K562 (cell line): ENCODE data around the gene PHAX. TPM values are rescaled to one million over a fixed set of nuclear protein-coding genes. Genes with fewer than 3 reads are reported as not detected.

Experiments used
- ATAC-seq: fragments of 200-7000 bp; cut with Tn5 transposase; 3 replicates; pipeline ENCODE4 v1.9.1; 2020; ENCODE audit warnings: moderate library complexity
- Bru-seq: library from RNA; stranded (reverse); fragments of 400-500 nt; gene quantifications from one replicate; lab custom pipeline; 2021; lab: Mats Ljungman, UMichigan
- BruChase-seq, 2 experiments: library from RNA; stranded (reverse); fragments of 400-500 nt; gene quantifications; one replicate each; lab custom pipeline; 2021; lab: Mats Ljungman, UMichigan
- BruUV-seq: library from RNA; stranded (reverse); fragments of 400-500 nt; replicated peaks from 2 replicates; lab custom pipeline; 2021; lab: Mats Ljungman, UMichigan
- CTCF ChIA-PET: fragments of 300-600 bp; formaldehyde crosslinking; extraction: SDS; loops from one replicate; lab custom pipeline; 2021; ENCODE audit warnings: low intra/inter-chr PET ratio; lab: Yijun Ruan, JAX
- POLR2A ChIA-PET: fragments of 300-600, 350-650 bp; sonication (Branson Sonifier 250); formaldehyde crosslinking; extraction: SDS; loops from one replicate; lab custom pipeline; 2021; ENCODE audit warnings: antibody characterized with exemption, inconsistent platforms; lab: Yijun Ruan, JAX
- DNase-seq, 4 experiments: peaks; one replicate each; pipeline versions ENCODE4 v3.0.0 to v3.0.0-alpha.2; 2011 to 2018; ENCODE audit warnings: low spot score in 3 of 4, mixed read lengths in 3 of 4; ENCODE audit errors: extremely low read depth in 1 of 4
- FAIRE-seq: peaks from 2 replicates; lab custom pipeline; 2011; peaks lifted over from hg19 to GRCh38; lab: Jason Lieb, UNC
- H2AFZ ChIP-seq: 2 replicates; pipeline ENCODE4 v1.6.0; 2011; ENCODE audit warnings: low read depth, low read length, control low read depth, inconsistent platforms
- H3K27ac ChIP-seq: fragments of 200-600 bp; 3 replicates; pipeline ENCODE4 v1.8.0; 2011; ENCODE audit warnings: low read depth, mild to moderate bottlenecking, control low read depth, inconsistent platforms, low read length, moderate library complexity, mixed read lengths; ENCODE audit errors: extremely low read depth
- H3K27me3 ChIP-seq, 2 experiments: fragments of 300-600 bp in 1 of 2; 2 replicates in 1 of 2; 3 replicates in 1 of 2; pipeline versions ENCODE4 v1.6.0 to v1.8.0; 2011; ENCODE audit warnings: inconsistent platforms in 2 of 2, low read length in 2 of 2, mild to moderate bottlenecking in 1 of 2, mixed read lengths in 1 of 2, moderate library complexity in 1 of 2; ENCODE audit not compliant: control insufficient read depth in 2 of 2, insufficient read depth in 2 of 2
- H3K36me3 ChIP-seq: fragments of 300-600 bp; 3 replicates; pipeline ENCODE4 v1.8.0; 2011; ENCODE audit warnings: mild to moderate bottlenecking, low read length, inconsistent platforms; ENCODE audit not compliant: control insufficient read depth, insufficient read depth
- H3K4me1 ChIP-seq, 2 experiments: fragments of 200-600 bp in 1 of 2; replicated peaks in 1 of 2; 2 replicates in 1 of 2; 3 replicates in 1 of 2; pipeline versions ENCODE4 v1.5.1 to v1.8.0; 2011; ENCODE audit warnings: inconsistent platforms in 2 of 2, low read length in 2 of 2, mild to moderate bottlenecking in 1 of 2, mixed read lengths in 1 of 2, moderate library complexity in 1 of 2; ENCODE audit not compliant: control insufficient read depth in 2 of 2, insufficient read depth in 2 of 2
- H3K4me2 ChIP-seq: 2 replicates; pipeline ENCODE4 v1.6.1; 2011; ENCODE audit warnings: low read length, control low read depth, inconsistent platforms, mixed read lengths; ENCODE audit not compliant: insufficient read depth
- H3K4me3 ChIP-seq: fragments of 200-600 bp; sonication (generic), shearing (Covaris generic); 2 replicates; pipeline ENCODE4 v1.5.1; 2016; ENCODE audit warnings: control low read depth, inconsistent platforms
- H3K79me2 ChIP-seq: fragments of 200-600 bp; 3 replicates; pipeline ENCODE4 v1.8.0; 2011; ENCODE audit warnings: low read length, inconsistent platforms; ENCODE audit not compliant: control insufficient read depth, insufficient read depth
- H3K9ac ChIP-seq, 2 experiments: 2 replicates each; pipeline versions ENCODE4 v1.6.0 to v1.6.1; 2011; ENCODE audit warnings: low read depth in 2 of 2, low read length in 2 of 2, control low read depth in 1 of 2, inconsistent platforms in 1 of 2, mild to moderate bottlenecking in 1 of 2, mixed read lengths in 1 of 2; ENCODE audit not compliant: insufficient read depth in 1 of 2
- H3K9me1 ChIP-seq: one replicate; pipeline ENCODE4 v1.6.0; 2011; ENCODE audit warnings: inconsistent platforms, mild to moderate bottlenecking, low read length, moderate library complexity; ENCODE audit not compliant: control insufficient read depth, insufficient read depth
- H3K9me3 ChIP-seq: replicated peaks from 2 replicates; pipeline ENCODE4 v1.5.1; 2011; ENCODE audit warnings: low read depth, low read length, inconsistent platforms; ENCODE audit not compliant: control insufficient read depth, insufficient read depth
- H4K20me1 ChIP-seq: replicated peaks from 2 replicates; pipeline ENCODE4 v1.6.1; 2011; ENCODE audit warnings: low read length, inconsistent platforms, mixed read lengths; ENCODE audit not compliant: control insufficient read depth, insufficient read depth
- AFF4 ChIP-seq: sonication (generic); formaldehyde crosslinking; IDR thresholded peaks from 2 replicates; pipeline ENCODE4 v1.8.0; 2023; ENCODE audit warnings: mild to moderate bottlenecking, missing genetic modification reagents
- JUND ChIP-seq, 2 experiments: IDR thresholded peaks; 2 replicates in 1 of 2; 3 replicates in 1 of 2; pipeline ENCODE4 v1.6.1; 2011; ENCODE audit warnings: borderline replicate concordance in 2 of 2, low read depth in 2 of 2, low read length in 2 of 2, improper control_type of control experiment in 1 of 2, missing biosample characterization in 1 of 2, missing genetic modification characterization in 1 of 2, missing genetic modification reagents in 1 of 2
- MBD2 ChIP-seq: sonication (generic); IDR thresholded peaks from 2 replicates; pipeline ENCODE4 v1.6.1; 2016; ENCODE audit warnings: low read depth, borderline replicate concordance
- MXI1 ChIP-seq: IDR thresholded peaks from 2 replicates; pipeline ENCODE4 v1.6.1; 2011; ENCODE audit warnings: low read depth, mild to moderate bottlenecking, improper control_type of control experiment, low read length
- PPARD ChIP-seq: fragments of 250-450 bp; sonication (Bioruptor Pico); IDR thresholded peaks from 2 replicates; pipeline ENCODE4 v1.8.0; 2022; ENCODE audit warnings: inconsistent platforms, mild to moderate bottlenecking, moderate library complexity
- RB1 ChIP-seq: fragments of 450-650 bp; IDR thresholded peaks from 2 replicates; pipeline ENCODE4 v1.6.1; 2017; ENCODE audit warnings: low read depth, mild to moderate bottlenecking
- RBBP5 ChIP-seq: fragments of 200-600 bp; sonication (generic); IDR thresholded peaks from 2 replicates; pipeline ENCODE4 v1.6.1; 2012; ENCODE audit warnings: borderline replicate concordance, mild to moderate bottlenecking, low read length, control low read depth, inconsistent platforms; ENCODE audit not compliant: insufficient read depth, poor library complexity, severe bottlenecking
- ZBTB7A ChIP-seq: IDR thresholded peaks from 2 replicates; pipeline ENCODE4 v1.6.1; 2011; ENCODE audit warnings: low read depth, mild to moderate bottlenecking, low read length, moderate library complexity, borderline replicate concordance; ENCODE audit not compliant: control insufficient read depth
- ZNF23 ChIP-seq: fragments of 250-450 bp; sonication (Bioruptor Pico); IDR thresholded peaks from 2 replicates; pipeline ENCODE4 v1.4.0; 2020; ENCODE audit warnings: mild to moderate bottlenecking
- WGBS: fragments of 100-300 bp; shearing (Covaris generic); methylation state at CpG from one replicate; pipeline ENCODE4 v1.1.6; 2016; ENCODE audit warnings: low coverage, mixed read lengths; ENCODE audit not compliant: insufficient coverage; ENCODE audit errors: missing lambda C conversion rate; 5-methylcytosine and 5-hydroxymethylcytosine counted together
- in situ Hi-C: fragments of 300-500 bp; cut with MboI; formaldehyde crosslinking; loops from 4 replicates; pipeline ENCODE4 v1.15.0; 2018; ENCODE audit warnings: inconsistent platforms, mixed read lengths
- intact Hi-C: fragments of 100-400 bp; cut with micrococcal nuclease; formaldehyde crosslinking; loops from 2 replicates; pipeline ENCODE4 v1.14.2; 2022
- long read RNA-seq, 3 experiments: library from polyadenylated mRNA in 2 of 3; library from RNA in 1 of 3; unstranded in 2 of 3; stranded (forward) in 1 of 3; transcript quantifications; one replicate each; pipeline ENCODE4 v2.0.0, GENCODE V29; 2019 to 2022
- polyA minus RNA-seq, 3 experiments: library from RNA; depleted of rRNA, polyadenylated mRNA; stranded (reverse); fragments of >200 nt; gene quantifications; 2 replicates each; pipeline ENCODE4 v1.2.3, GENCODE V29; 2011
- polyA plus RNA-seq, 8 experiments: library from polyadenylated mRNA; depleted of rRNA in 4 of 8; stranded (reverse) in 5 of 8; unstranded in 3 of 8; fragments of >200 nt; fragmentation: Nextera tagmentation in 2 of 8; fragmentation: Illumina TruSeq in 1 of 8; extraction: Ambion mirVana in 2 of 8; extraction: Trizol in 1 of 8; gene quantifications; 2 replicates each; pipeline versions ENCODE4 v1.2.1 to v1.2.3, GENCODE V29; 2011 to 2014; ENCODE audit warnings: inconsistent platforms in 1 of 8, missing spikeins in 1 of 8
- total RNA-seq, 7 experiments: library from RNA; depleted of rRNA in 6 of 7; stranded (reverse); fragments of >200 nt in 6 of 7; fragmentation: Illumina TruSeq in 2 of 7; extraction: Trizol in 2 of 7; gene quantifications; 2 replicates each; pipeline versions ENCODE4 v1.2.1 to v1.2.3, GENCODE V29; 2011 to 2021; ENCODE audit warnings: low replicate concordance in 1 of 7

PHAX gene
- 37.3 and 64.3 TPM in 2 replicates for total RNA-seq (2011; cell fraction: chromatin; rRNA removed; ENCODE audit: low replicate concordance)
- total RNA-seq (2011; cell fraction: nucleolus; rRNA removed): 28.2 and 28.4 TPM in 2 replicates
- total RNA-seq (2011; cell fraction: nucleoplasm; rRNA removed): 17.1 and 29.6 TPM in 2 replicates
- total RNA-seq (2014; rRNA removed) (20.2 and 24.9 TPM in 2 replicates), total RNA-seq (2014; rRNA removed; fragmentation: Illumina TruSeq; extraction: Trizol) (46.8 and 55.3 TPM in 2 replicates), total RNA-seq (2015; rRNA removed; fragmentation: Illumina TruSeq; extraction: Trizol) (46.9 and 47.5 TPM in 2 replicates), total RNA-seq (2021) (25.8 and 26.1 TPM in 2 replicates), polyA plus RNA-seq (2011; rRNA removed) (20.1 and 33.4 TPM in 2 replicates), polyA plus RNA-seq (2014; fragmentation: Illumina TruSeq; extraction: Trizol) (37.7 and 43.5 TPM in 2 replicates), polyA plus RNA-seq (2014; fragmentation: Nextera tagmentation; extraction: Ambion mirVana) (10 to 100 TPM; 56.1 to 59.8 TPM), polyA plus RNA-seq (2014; rRNA removed) (27.7 and 35.1 TPM in 2 replicates), polyA minus RNA-seq (2011; rRNA and poly(A)+ RNA removed) (58.4 and 72.4 TPM in 2 replicates), Bru-seq, nascent RNA (percentile 79 among the genes with signal in this experiment), BruChase-seq, experiment 1, labeled RNA remaining after a 2-hour chase (percentile 79 among the genes with signal in this experiment), BruChase-seq, experiment 2, labeled RNA remaining after a 6-hour chase (percentile 79 among the genes with signal in this experiment)
- 18.0 and 26.0 TPM in 2 replicates for polyA plus RNA-seq (2011; cell fraction: cytosol; rRNA removed)
- 5.1 and 5.3 TPM in 2 replicates for polyA plus RNA-seq (2011; cell fraction: nucleus; rRNA removed)
- polyA plus RNA-seq (2012): 18.9 and 32.2 TPM in 2 replicates
- polyA minus RNA-seq (2011; cell fraction: cytosol; rRNA and poly(A)+ RNA removed): 7.6 and 18.0 TPM in 2 replicates
- polyA minus RNA-seq (2011; cell fraction: nucleus; rRNA and poly(A)+ RNA removed): 10.2 and 20.2 TPM in 2 replicates
- long read RNA-seq, experiment 1, full-length matches to known transcripts: 61 of 82 reads
- long read RNA-seq, experiment 1, partial matches to known transcripts: 5 of 82 reads
- long read RNA-seq, experiment 1, other reads (novel, unspliced or antisense): 16 of 82 reads
- long read RNA-seq, experiment 2, full-length matches to known transcripts: 7 of 15 reads
- long read RNA-seq, experiment 2, partial matches to known transcripts: 2 of 15 reads
- long read RNA-seq, experiment 2, other reads (novel, unspliced or antisense): 6 of 15 reads
- long read RNA-seq, experiment 3, full-length matches to known transcripts: 25 of 39 reads
- long read RNA-seq, experiment 3, partial matches to known transcripts: 14 of 39 reads
- long read RNA-seq, experiment 3, other reads (novel, unspliced or antisense): 0 of 39 reads

- Histone ChIP-seq H3K9ac (peak within 1 kb of the TSS; percentile 87 to 98), H3K27me3 (peaks cover 0 to 6% of the 10 kb centered on the region in 2 experiments; a peak in 1 of 5 replicates), H3K9me1 (no peaks in the 10 kb centered on the region), H3K4me1 (peaks cover 5 to 27% of the 10 kb centered on the region in 2 experiments; a peak in 3 of 5 replicates), H3K9me3 (peaks cover 6% of the 10 kb centered on the region), H3K4me2 (peak within 1 kb of the TSS; percentile 95), H3K4me3 (peak within 1 kb of the TSS; percentile 100), H2AFZ (peak within 1 kb of the TSS; percentile 100), H3K27ac (peak within 1 kb of the TSS; percentile 87), H4K20me1 (peaks cover 4% of the 10 kb centered on the region), H3K79me2 (peaks cover 45% of the 10 kb centered on the region), H3K36me3 (peaks cover 32% of the 10 kb centered on the region)
- BruUV-seq: TSS peak; percentile 72
- in situ Hi-C loops: no loop called here
- peak; percentile 99 for ATAC-seq
- ChIA-PET POLR2A (interaction anchor here (0.6 to 1.1 kb wide), 6 partner anchors 27 to 629 kb away, joined by 3 read pairs; partner anchors contain the start of gene LMNB1), CTCF (interaction anchor here (0.6 to 2.1 kb wide), 3 partner anchors 208 to 261 kb away, joined by 3 to 21 read pairs (median 3); no protein-coding TSS in a partner anchor)
- 3% methylated on average over 60 of the region's 79 CpGs for WGBS
- peak; percentile 75 for FAIRE-seq
- intact Hi-C loops: loop anchor here (1.0 kb wide), 1 partner anchor 57 kb away; no protein-coding TSS in a partner anchor
- DNase-seq: peak; percentile 84 to 89 (median 86)
- TF ChIP-seq MXI1: peak; percentile 42; the same call in 1 of the 2 replicates
- TF ChIP-seq ZBTB7A: peak; percentile 58; the same call in 1 of the 2 replicates
- TF ChIP-seq RB1: peak; percentile 74
- TF ChIP-seq PPARD (CRISPR knock-in tag): no peak
- peak; percentile 98 for TF ChIP-seq RBBP5
- peak; percentile 32; the same call in 1 of the 2 replicates for TF ChIP-seq JUND (IDR thresholded peaks at IDR 0.05; ENCODE audit: borderline replicate concordance, low read depth, low read length)
- no peak; the same call in 2 of the 3 replicates for TF ChIP-seq JUND (tag; IDR thresholded peaks at IDR 0.05; ENCODE audit: borderline replicate concordance, low read depth, low read length)
- TF ChIP-seq AFF4 (CRISPR knock-in tag): peak; percentile 55
- TF ChIP-seq ZNF23: no peak
- peak; percentile 64; the same call in 1 of the 2 replicates for TF ChIP-seq MBD2
These were observed at the start of gene PHAX for GRCh38 chr5:126600631-126601511. PHAX (plus strand) TSS chr5:126600947; CDS start chr5:126600963, 16 bp downstream.
